Mesenchymal stem cell (in vitro differentiated cells and primary cell): ENCODE results near the gene DUSP5. TPM values are rescaled to one million over a fixed set of nuclear protein-coding genes. Genes with fewer than 3 reads are reported as not detected.

ENCODE experiments used
- DNase-seq: peaks from one replicate; pipeline ENCODE4 v3.0.0-alpha.2; 2013
- H2AFZ ChIP-seq: one replicate; pipeline ENCODE4 v1.6.1; 2013; ENCODE audit warnings: low read depth, mild to moderate bottlenecking, control low read depth, inconsistent platforms, low read length, moderate library complexity
- H2AK5ac ChIP-seq: 2 replicates; pipeline ENCODE4 v1.6.1; 2013; ENCODE audit warnings: low read length, moderate library complexity, mild to moderate bottlenecking, inconsistent platforms; ENCODE audit not compliant: severe bottlenecking
- H2BK120ac ChIP-seq: one replicate; pipeline ENCODE4 v1.6.1; 2013; ENCODE audit warnings: low read depth, mild to moderate bottlenecking, inconsistent platforms, low read length, moderate library complexity
- H2BK12ac ChIP-seq, 2 experiments: one replicate each; pipeline ENCODE4 v1.6.1; 2013; ENCODE audit warnings: inconsistent platforms in 2 of 2, low read length in 2 of 2, mild to moderate bottlenecking in 2 of 2, moderate library complexity in 2 of 2, control low read depth in 1 of 2
- H2BK15ac ChIP-seq: one replicate; pipeline ENCODE4 v1.6.1; 2013; ENCODE audit warnings: mild to moderate bottlenecking, low read depth, inconsistent platforms; ENCODE audit not compliant: poor library complexity, severe bottlenecking
- H2BK5ac ChIP-seq: 2 replicates; pipeline ENCODE4 v1.6.1; 2013; ENCODE audit warnings: low read depth, mild to moderate bottlenecking, low read length, control low read depth, inconsistent platforms; ENCODE audit not compliant: poor library complexity, severe bottlenecking
- H3K14ac ChIP-seq, 2 experiments: one replicate each; pipeline ENCODE4 v1.6.1; 2013; ENCODE audit warnings: inconsistent platforms in 2 of 2, low read length in 2 of 2, control low read depth in 1 of 2, mild to moderate bottlenecking in 1 of 2, moderate library complexity in 1 of 2
- H3K18ac ChIP-seq, 2 experiments: one replicate each; pipeline ENCODE4 v1.6.1; 2013; ENCODE audit warnings: inconsistent platforms in 2 of 2, low read length in 2 of 2, control low read depth in 1 of 2, low read depth in 1 of 2, mild to moderate bottlenecking in 1 of 2
- H3K23ac ChIP-seq, 2 experiments: one replicate each; pipeline ENCODE4 v1.6.1; 2013; ENCODE audit warnings: inconsistent platforms in 2 of 2, low read length in 2 of 2, mild to moderate bottlenecking in 2 of 2, moderate library complexity in 2 of 2, control low read depth in 1 of 2
- H3K27ac ChIP-seq: 2 replicates; pipeline ENCODE4 v1.5.1; 2013; ENCODE audit warnings: mild to moderate bottlenecking, moderate library complexity, low read length, control low read depth, inconsistent platforms; ENCODE audit not compliant: poor library complexity, severe bottlenecking
- H3K27me3 ChIP-seq, 2 experiments: 2 replicates each; pipeline versions ENCODE4 v1.6.1 to v1.7.0; 2013; ENCODE audit warnings: low read length in 2 of 2, mild to moderate bottlenecking in 2 of 2, moderate library complexity in 2 of 2, control low read depth in 1 of 2, inconsistent platforms in 1 of 2; ENCODE audit not compliant: control insufficient read depth in 1 of 2, insufficient read depth in 1 of 2
- H3K36me3 ChIP-seq, 2 experiments: 2 replicates each; pipeline versions ENCODE4 v1.6.1 to v1.7.0; 2013; ENCODE audit warnings: low read length in 2 of 2, control low read depth in 1 of 2, inconsistent platforms in 1 of 2, low read depth in 1 of 2, mild to moderate bottlenecking in 1 of 2; ENCODE audit not compliant: insufficient read depth in 2 of 2, control insufficient read depth in 1 of 2
- H3K4ac ChIP-seq, 2 experiments: one replicate each; pipeline ENCODE4 v1.6.1; 2013; ENCODE audit warnings: inconsistent platforms in 2 of 2, low read length in 2 of 2, mild to moderate bottlenecking in 2 of 2, moderate library complexity in 2 of 2, control low read depth in 1 of 2, low read depth in 1 of 2
- H3K4me1 ChIP-seq: 2 replicates; pipeline ENCODE4 v1.6.1; 2013; ENCODE audit warnings: low read depth, low read length, control low read depth; ENCODE audit not compliant: control insufficient read depth, insufficient read depth
- H3K4me2 ChIP-seq: 2 replicates; pipeline ENCODE4 v1.6.1; 2013; ENCODE audit warnings: low read length, mild to moderate bottlenecking, inconsistent platforms; ENCODE audit not compliant: poor library complexity, severe bottlenecking
- H3K4me3 ChIP-seq, 2 experiments: 2 replicates each; pipeline versions ENCODE4 v1.5.1 to v1.7.0; 2013; ENCODE audit warnings: low read length in 2 of 2, mild to moderate bottlenecking in 2 of 2, control low read depth in 1 of 2, low read depth in 1 of 2; ENCODE audit not compliant: insufficient read depth in 1 of 2
- H3K79me1 ChIP-seq: replicated peaks from 2 replicates; pipeline ENCODE4 v1.6.1; 2013; ENCODE audit warnings: mild to moderate bottlenecking, control low read depth, low read length, inconsistent platforms; ENCODE audit not compliant: poor library complexity, severe bottlenecking
- H3K9ac ChIP-seq: 2 replicates; pipeline ENCODE4 v1.7.0; 2013; ENCODE audit warnings: mild to moderate bottlenecking, low read length, moderate library complexity
- H3K9me3 ChIP-seq: 2 replicates; pipeline ENCODE4 v1.7.0; 2013; ENCODE audit warnings: mild to moderate bottlenecking, low read length; ENCODE audit not compliant: control insufficient read depth
- H4K8ac ChIP-seq: one replicate; pipeline ENCODE4 v1.6.1; 2013; ENCODE audit warnings: inconsistent platforms, mild to moderate bottlenecking, low read length, moderate library complexity
- H4K91ac ChIP-seq: one replicate; pipeline ENCODE4 v1.6.1; 2013; ENCODE audit warnings: mild to moderate bottlenecking, low read length, inconsistent platforms
- WGBS: methylation state at CpG from one replicate; pipeline ENCODE4 v1.1.7; 2013; ENCODE audit warnings: mixed read lengths; 5-methylcytosine and 5-hydroxymethylcytosine counted together
- polyA plus RNA-seq, 2 experiments: library from polyadenylated mRNA; stranded (reverse); fragments of 200-250 nt; gene quantifications; one replicate each; pipeline ENCODE4 v1.2.3, GENCODE V29; 2013

Gene DUSP5, protein sequence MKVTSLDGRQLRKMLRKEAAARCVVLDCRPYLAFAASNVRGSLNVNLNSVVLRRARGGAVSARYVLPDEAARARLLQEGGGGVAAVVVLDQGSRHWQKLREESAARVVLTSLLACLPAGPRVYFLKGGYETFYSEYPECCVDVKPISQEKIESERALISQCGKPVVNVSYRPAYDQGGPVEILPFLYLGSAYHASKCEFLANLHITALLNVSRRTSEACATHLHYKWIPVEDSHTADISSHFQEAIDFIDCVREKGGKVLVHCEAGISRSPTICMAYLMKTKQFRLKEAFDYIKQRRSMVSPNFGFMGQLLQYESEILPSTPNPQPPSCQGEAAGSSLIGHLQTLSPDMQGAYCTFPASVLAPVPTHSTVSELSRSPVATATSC
- polyA plus RNA-seq (2013, experiment 1 of 2) = 4.4 TPM
- polyA plus RNA-seq (2013, experiment 2 of 2) = 4.4 TPM

DNA sequence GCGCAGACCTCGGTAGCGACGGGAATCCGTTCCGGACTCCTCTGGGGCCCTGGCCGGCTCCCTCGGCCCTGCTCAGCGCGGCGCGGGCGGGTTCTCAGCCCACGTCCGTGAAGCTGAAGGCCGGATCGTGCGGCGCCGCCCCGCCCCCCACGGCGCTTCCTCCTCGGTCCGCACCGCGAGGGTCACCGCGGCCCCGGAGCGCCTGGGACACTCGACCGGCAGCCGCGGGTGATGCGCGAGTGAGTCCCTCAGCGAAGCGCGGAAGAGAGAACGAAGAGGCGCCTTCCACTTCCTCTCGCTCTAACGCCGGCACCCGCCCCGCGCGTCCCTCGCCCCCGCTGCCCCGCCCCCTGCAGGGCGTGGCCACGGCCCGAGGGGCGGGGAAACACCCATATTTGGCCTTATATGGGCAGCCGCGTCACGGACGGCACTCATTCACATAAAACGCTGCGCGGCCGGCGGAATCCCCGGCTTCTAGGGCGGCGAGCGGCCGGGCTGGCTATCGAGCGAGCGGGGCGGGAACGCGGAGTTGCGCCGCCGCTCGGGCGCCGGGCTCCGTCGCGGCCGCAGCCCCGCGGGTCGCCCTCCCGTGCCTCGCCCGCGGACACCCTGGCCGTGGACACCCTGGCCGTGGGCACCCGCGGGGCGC is at the start of gene DUSP5:
Gene DUSP5, plus strand, starts transcription at position 470 of the 649 bp plus-strand sequence. CDS start 215 bp downstream, outside the sequence.
- Histone ChIP-seq H3K27ac (peak within 1 kb of the TSS; percentile 97), H2AFZ (peak within 1 kb of the TSS; percentile 88), H3K23ac (peak within 1 kb of the TSS; percentile 85 to 97), H3K18ac (peak within 1 kb of the TSS; percentile 95 to 97), H3K9ac (peak within 1 kb of the TSS; percentile 98), H3K4me3 (peak within 1 kb of the TSS; percentile 95 to 97), H2BK12ac (peak within 1 kb of the TSS; percentile 70 to 89), H4K8ac (peak within 1 kb of the TSS; percentile 85), H2BK5ac (peak within 1 kb of the TSS; percentile 98), H3K4ac (peak within 1 kb of the TSS; percentile 78 to 81), H3K4me1 (peaks cover 29% of the 10 kb centered on the region), H2BK120ac (peak within 1 kb of the TSS; percentile 76), H3K4me2 (peak within 1 kb of the TSS; percentile 86), H3K36me3 (peaks cover 2 to 9% of the 10 kb centered on the region in 2 experiments), H2BK15ac (peak within 1 kb of the TSS; percentile 89), H3K27me3 (no peaks in the 10 kb centered on the region), H2AK5ac (peak within 1 kb of the TSS; percentile 81), H3K9me3 (no peaks in the 10 kb centered on the region), H3K79me1 (peaks cover 10% of the 10 kb centered on the region), H4K91ac (peak within 1 kb of the TSS; percentile 92), H3K14ac (peak within 1 kb of the TSS; percentile 62 to 92)
- WGBS = under 1% methylated on average over 77 of the region's 98 CpGs
- DNase-seq = peak; percentile 94

DNA sequence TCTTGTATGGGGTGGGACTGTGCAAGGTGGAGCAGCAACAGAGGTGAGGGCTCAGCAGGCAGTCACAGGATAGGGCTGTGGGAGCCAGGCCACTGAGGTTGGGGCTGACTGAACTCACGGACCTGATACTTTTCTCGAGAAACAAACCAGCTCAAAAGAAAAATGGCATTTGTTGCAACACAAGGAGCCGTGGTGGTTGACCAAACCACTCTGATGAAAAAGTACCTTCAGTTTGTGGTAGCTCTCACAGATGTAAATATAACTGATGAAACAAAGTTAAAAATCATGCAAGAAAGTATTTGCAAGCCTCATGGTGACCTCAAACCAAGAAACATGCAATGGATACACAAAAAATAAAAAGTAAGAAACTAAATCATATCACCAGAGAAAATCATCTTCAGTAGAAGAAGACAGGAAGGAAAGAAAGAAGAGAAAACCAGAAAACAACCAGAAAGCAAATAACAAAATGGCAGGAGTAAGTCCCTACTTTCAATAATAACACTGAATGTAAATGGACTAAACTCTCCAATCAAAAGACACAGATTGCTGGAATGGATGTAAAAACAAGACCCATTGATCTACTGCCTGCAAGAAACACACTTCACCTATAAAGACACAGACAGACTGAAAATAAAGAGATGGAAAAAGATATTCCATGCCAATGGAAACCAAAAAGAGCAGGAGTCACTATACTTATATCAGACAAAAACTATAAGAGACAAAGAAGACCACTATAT is 48.9 kb upstream of the DUSP5 start:
- no peak overlapping the region for H2BK15ac ChIP-seq
- no peak overlapping the region for H3K14ac ChIP-seq
- 95% methylated on average over 3 of the region's 3 CpGs for WGBS
- no peak overlapping the region for H3K9ac ChIP-seq
- H3K27ac ChIP-seq = no peak overlapping the region
- H2BK12ac ChIP-seq = no peak overlapping the region
- H2AFZ ChIP-seq = no peak overlapping the region
- no peak overlapping the region for H3K4me2 ChIP-seq
- no peaks in the 10 kb centered on the region for H3K79me1 ChIP-seq
- no peaks in the 10 kb centered on the region for H3K36me3 ChIP-seq
- no peak overlapping the region for H3K18ac ChIP-seq
- DNase-seq = no peak
- H3K4me1 ChIP-seq = peaks cover 4% of the 10 kb centered on the region
- H3K9me3 ChIP-seq = no peaks in the 10 kb centered on the region
- no peak overlapping the region for H2BK120ac ChIP-seq
- H4K8ac ChIP-seq = no peak overlapping the region
- H4K91ac ChIP-seq = no peak overlapping the region
- H3K4ac ChIP-seq = no peak overlapping the region
- H2BK5ac ChIP-seq = no peak overlapping the region
- H3K4me3 ChIP-seq = no peak overlapping the region
- H3K27me3 ChIP-seq = no peaks in the 10 kb centered on the region
- no peak overlapping the region for H2AK5ac ChIP-seq
- no peak overlapping the region for H3K23ac ChIP-seq

DNA sequence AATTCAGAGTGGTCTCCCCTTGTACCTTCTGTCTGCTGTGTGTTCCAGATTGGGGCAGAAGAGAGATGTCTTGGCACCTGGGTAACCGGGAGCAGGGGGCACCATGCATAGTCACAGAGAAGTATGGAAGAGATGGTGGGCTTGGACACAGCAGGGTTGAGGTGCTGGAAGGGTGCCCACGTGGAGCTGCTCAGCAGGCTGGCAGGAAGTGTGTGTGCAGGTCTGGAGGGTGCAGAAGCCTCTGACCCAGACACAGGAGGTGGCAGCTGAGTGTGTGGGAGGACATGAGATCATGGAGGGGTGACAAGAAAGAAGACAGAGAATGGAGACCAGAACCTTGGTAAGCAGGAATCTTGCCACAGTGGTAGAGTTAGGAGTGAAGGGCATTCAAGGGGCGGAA is 42.3 kb upstream of the DUSP5 start:
- no peak overlapping the region for H4K8ac ChIP-seq
- H3K79me1 ChIP-seq = no peaks in the 10 kb centered on the region
- H3K18ac ChIP-seq = no peak overlapping the region
- no peak overlapping the region for H2BK5ac ChIP-seq
- peak overlapping the region in 1 of 2 experiments; percentile 2 for H3K14ac ChIP-seq
- H3K9ac ChIP-seq = no peak overlapping the region
- H2BK15ac ChIP-seq = no peak overlapping the region
- H3K36me3 ChIP-seq = no peaks in the 10 kb centered on the region
- no peak overlapping the region for H3K4ac ChIP-seq
- no peak overlapping the region for H2BK120ac ChIP-seq
- H4K91ac ChIP-seq = no peak overlapping the region
- H3K4me2 ChIP-seq = no peak overlapping the region
- no peaks in the 10 kb centered on the region for H3K27me3 ChIP-seq
- H3K23ac ChIP-seq = no peak overlapping the region
- no peak overlapping the region for H3K27ac ChIP-seq
- WGBS = 49% methylated on average over 3 of the region's 3 CpGs
- peaks cover 29% of the 10 kb centered on the region for H3K4me1 ChIP-seq
- H3K4me3 ChIP-seq = no peak overlapping the region
- DNase-seq = no peak
- no peak overlapping the region for H2AFZ ChIP-seq
- H2BK12ac ChIP-seq = no peak overlapping the region
- H2AK5ac ChIP-seq = peak overlapping the region; percentile 24
- no peaks in the 10 kb centered on the region for H3K9me3 ChIP-seq
